HEK293 (cell line): Measurements from ENCODE around the gene HOXC5.

Source experiments
- ELK4 ChIP-seq: IDR thresholded peaks from 2 replicates; pipeline ENCODE4 v1.6.1; 2011; ENCODE audit warnings: mild to moderate bottlenecking, low read depth, low read length, borderline replicate concordance
- FEZF1 ChIP-seq: fragments of 450-650 bp; formaldehyde crosslinking; IDR thresholded peaks from 2 replicates; pipeline ENCODE4 v1.5.1; 2016; ENCODE audit warnings: missing biosample characterization, missing genetic modification characterization
- HIC1 ChIP-seq: fragments of 450-650 bp; formaldehyde crosslinking; IDR thresholded peaks from 2 replicates; pipeline ENCODE4 v1.5.1; 2016; ENCODE audit warnings: missing biosample characterization, missing genetic modification characterization
- KLF1 ChIP-seq: fragments of 450-650 bp; formaldehyde crosslinking; IDR thresholded peaks from 2 replicates; pipeline ENCODE4 v1.5.1; 2016; ENCODE audit warnings: missing biosample characterization, missing genetic modification characterization
- PATZ1 ChIP-seq: fragments of 450-650 bp; formaldehyde crosslinking; IDR thresholded peaks from 2 replicates; pipeline ENCODE4 v1.5.1; 2016; ENCODE audit warnings: missing biosample characterization, missing genetic modification characterization
- SP3 ChIP-seq: fragments of 450-650 bp; formaldehyde crosslinking; IDR thresholded peaks from 2 replicates; pipeline ENCODE4 v1.5.1; 2016; ENCODE audit warnings: missing biosample characterization, missing genetic modification characterization
- TCF7L2 ChIP-seq: IDR thresholded peaks from 2 replicates; pipeline ENCODE4 v1.6.1; 2011; ENCODE audit warnings: low read depth, mild to moderate bottlenecking, inconsistent platforms, low read length, moderate library complexity, borderline replicate concordance
- ZBTB17 ChIP-seq: fragments of 450-650 bp; formaldehyde crosslinking; IDR thresholded peaks from 2 replicates; pipeline ENCODE4 v1.5.1; 2016; ENCODE audit warnings: missing biosample characterization, missing genetic modification characterization
- ZFHX2 ChIP-seq: fragments of 450-650 bp; formaldehyde crosslinking; conservative IDR thresholded peaks from 2 replicates; pipeline ENCODE4 v1.5.1; 2016; ENCODE audit warnings: missing biosample characterization, missing genetic modification characterization
- ZFP3 ChIP-seq: fragments of 450-650 bp; formaldehyde crosslinking; IDR thresholded peaks from 2 replicates; pipeline ENCODE4 v1.5.1; 2016; ENCODE audit warnings: low read depth, missing biosample characterization, missing genetic modification characterization
- ZFP69B ChIP-seq: fragments of 450-650 bp; formaldehyde crosslinking; IDR thresholded peaks from 2 replicates; pipeline ENCODE4 v1.5.1; 2016; ENCODE audit warnings: missing biosample characterization, missing genetic modification characterization
- ZNF16 ChIP-seq: fragments of 450-650 bp; formaldehyde crosslinking; IDR thresholded peaks from 2 replicates; pipeline ENCODE4 v1.5.1; 2016; ENCODE audit warnings: low read depth, missing biosample characterization, missing genetic modification characterization
- ZNF23 ChIP-seq: fragments of 450-650 bp; formaldehyde crosslinking; IDR thresholded peaks from 2 replicates; pipeline ENCODE4 v1.5.1; 2016; ENCODE audit warnings: missing biosample characterization, missing genetic modification characterization, borderline replicate concordance
- ZNF280D ChIP-seq: fragments of 450-650 bp; formaldehyde crosslinking; IDR thresholded peaks from 2 replicates; pipeline ENCODE4 v1.5.1; 2016; ENCODE audit warnings: missing biosample characterization, missing genetic modification characterization
- ZNF449 ChIP-seq: fragments of 450-650 bp; formaldehyde crosslinking; IDR thresholded peaks from 2 replicates; pipeline ENCODE4 v1.5.1; 2017; ENCODE audit warnings: missing biosample characterization, mild to moderate bottlenecking, missing genetic modification characterization, moderate library complexity
- ZNF585B ChIP-seq: fragments of 450-650 bp; formaldehyde crosslinking; IDR thresholded peaks from 2 replicates; pipeline ENCODE4 v1.5.1; 2016; ENCODE audit warnings: missing biosample characterization, missing genetic modification characterization
- ZNF645 ChIP-seq: fragments of 450-650 bp; formaldehyde crosslinking; IDR thresholded peaks from 2 replicates; pipeline ENCODE4; 2016; ENCODE audit warnings: missing biosample characterization, missing genetic modification characterization
- ZNF768 ChIP-seq: fragments of 450-650 bp; formaldehyde crosslinking; IDR thresholded peaks from 2 replicates; pipeline ENCODE4 v1.5.1; 2018; ENCODE audit warnings: missing biosample characterization, mild to moderate bottlenecking, missing genetic modification characterization

HOXC5 gene

GRCh38 chr12:53999559-54000115 lies 33.2 kb upstream of the HOXC5 start (continued):
- TF ChIP-seq ZNF280D (no peak), ZNF585B (no peak), ZNF768 (tag by site-specific recombination) (no peak), ZNF449 (tag by site-specific recombination) (no peak), ZBTB17 (tag by site-specific recombination) (peak; percentile 73), HIC1 (tag by site-specific recombination) (peak; percentile 69; the same call in 1 of the 2 replicates), ZNF23 (tag by site-specific recombination) (no peak), KLF1 (tag by site-specific recombination) (peak; percentile 26; the same call in 1 of the 2 replicates), PATZ1 (peak; percentile 99), ZFHX2 (tag by site-specific recombination) (peak; percentile 25), ZNF16 (tag by site-specific recombination) (no peak), TCF7L2 (no peak), SP3 (tag by site-specific recombination) (0 out of 2 replicates have a peak, but pooled peaks have one; percentile 24), ZFP69B (0 out of 2 replicates have a peak, but pooled peaks have one; percentile 14), ZFP3 (tag by site-specific recombination) (peak; percentile 37; the same call in 1 of the 2 replicates), FEZF1 (tag by site-specific recombination) (peak; percentile 53), ELK4 (no peak), ZNF645 (no peak)
